BE2C (cell line): ENCODE results near the gene RNF141.

Source experiments
- DNase-seq: peaks from one replicate; pipeline ENCODE4 v3.0.0-alpha.2; 2020
- H3K27me3 ChIP-seq: fragments of 250-450 bp; sonication (Bioruptor Pico); 2 replicates; pipeline ENCODE4 v1.5.1; 2020; ENCODE audit warnings: mild to moderate bottlenecking
- H3K36me3 ChIP-seq: fragments of 250-450 bp; sonication (Bioruptor Pico); 2 replicates; pipeline ENCODE4 v1.5.1; 2020; ENCODE audit warnings: mild to moderate bottlenecking
- H3K4me1 ChIP-seq: fragments of 250-450 bp; sonication (Bioruptor Pico); 2 replicates; pipeline ENCODE4 v1.5.1; 2020
- H3K4me3 ChIP-seq: 2 replicates; pipeline ENCODE4 v1.5.1; 2011; ENCODE audit warnings: low read depth, low read length
- H3K9me3 ChIP-seq: fragments of 250-450 bp; sonication (Bioruptor Pico); 2 replicates; pipeline ENCODE4 v1.5.1; 2020
- TF ChIP-seq, protein P1 (sequence below): IDR thresholded peaks from 2 replicates; pipeline ENCODE4 v1.5.1; 2012; ENCODE audit warnings: mild to moderate bottlenecking, low read depth, low read length

RNF141 gene

GRCh38 chr11:10541561-10541930 is 559 bp upstream of the RNF141 start:
- H3K4me3 ChIP-seq: peak overlapping the region; percentile 61
- no peaks in the 10 kb centered on the region for H3K4me1 ChIP-seq
- TF ChIP-seq, protein P1, sequence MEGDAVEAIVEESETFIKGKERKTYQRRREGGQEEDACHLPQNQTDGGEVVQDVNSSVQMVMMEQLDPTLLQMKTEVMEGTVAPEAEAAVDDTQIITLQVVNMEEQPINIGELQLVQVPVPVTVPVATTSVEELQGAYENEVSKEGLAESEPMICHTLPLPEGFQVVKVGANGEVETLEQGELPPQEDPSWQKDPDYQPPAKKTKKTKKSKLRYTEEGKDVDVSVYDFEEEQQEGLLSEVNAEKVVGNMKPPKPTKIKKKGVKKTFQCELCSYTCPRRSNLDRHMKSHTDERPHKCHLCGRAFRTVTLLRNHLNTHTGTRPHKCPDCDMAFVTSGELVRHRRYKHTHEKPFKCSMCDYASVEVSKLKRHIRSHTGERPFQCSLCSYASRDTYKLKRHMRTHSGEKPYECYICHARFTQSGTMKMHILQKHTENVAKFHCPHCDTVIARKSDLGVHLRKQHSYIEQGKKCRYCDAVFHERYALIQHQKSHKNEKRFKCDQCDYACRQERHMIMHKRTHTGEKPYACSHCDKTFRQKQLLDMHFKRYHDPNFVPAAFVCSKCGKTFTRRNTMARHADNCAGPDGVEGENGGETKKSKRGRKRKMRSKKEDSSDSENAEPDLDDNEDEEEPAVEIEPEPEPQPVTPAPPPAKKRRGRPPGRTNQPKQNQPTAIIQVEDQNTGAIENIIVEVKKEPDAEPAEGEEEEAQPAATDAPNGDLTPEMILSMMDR: no peak
- no peak for DNase-seq
- H3K36me3 ChIP-seq: no peaks in the 10 kb centered on the region
- no peaks in the 10 kb centered on the region for H3K9me3 ChIP-seq
- no peaks in the 10 kb centered on the region for H3K27me3 ChIP-seq

GRCh38 chr11:10540546-10540914 is 457 bp downstream of the RNF141 start:
- Histone ChIP-seq H3K9me3 (no peaks in the 10 kb centered on the region), H3K4me1 (no peaks in the 10 kb centered on the region), H3K4me3 (peak overlapping the region; percentile 61), H3K36me3 (no peaks in the 10 kb centered on the region), H3K27me3 (no peaks in the 10 kb centered on the region)
- DNase-seq: no peak
- TF ChIP-seq, protein P1: no peak

DNA sequence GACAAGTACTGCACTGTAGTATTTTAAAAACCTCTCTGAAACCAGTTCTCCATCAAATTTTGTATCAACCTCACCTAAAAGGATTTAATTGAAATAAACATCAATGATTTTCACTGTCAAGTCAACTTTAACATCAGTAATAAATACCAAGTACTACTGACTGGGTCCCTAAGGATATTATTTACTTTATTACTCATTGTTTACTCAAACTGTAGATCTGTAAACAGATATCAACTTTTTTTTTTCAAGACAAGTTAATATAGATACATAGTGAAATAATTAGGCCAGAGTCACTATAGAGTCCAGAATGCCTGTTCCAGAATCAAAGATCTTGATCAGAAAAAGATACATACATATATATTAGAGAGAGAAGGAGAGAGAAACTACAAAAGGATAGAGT is 1.6 kb downstream of the RNF141 start:
- no peak overlapping the region for H3K4me3 ChIP-seq
- H3K27me3 ChIP-seq: no peaks in the 10 kb centered on the region
- no peak for DNase-seq
- no peaks in the 10 kb centered on the region for H3K9me3 ChIP-seq
- no peaks in the 10 kb centered on the region for H3K36me3 ChIP-seq
- no peaks in the 10 kb centered on the region for H3K4me1 ChIP-seq
- TF ChIP-seq, protein P1: no peak

GRCh38 chr11:10538924-10539323 is 2.1 kb downstream of the RNF141 start:
- TF ChIP-seq, protein P1: no peak
- H3K36me3 ChIP-seq: no peaks in the 10 kb centered on the region
- no peaks in the 10 kb centered on the region for H3K9me3 ChIP-seq
- H3K27me3 ChIP-seq: no peaks in the 10 kb centered on the region
- no peak overlapping the region for H3K4me3 ChIP-seq
- H3K4me1 ChIP-seq: no peaks in the 10 kb centered on the region
- no peak for DNase-seq

DNA sequence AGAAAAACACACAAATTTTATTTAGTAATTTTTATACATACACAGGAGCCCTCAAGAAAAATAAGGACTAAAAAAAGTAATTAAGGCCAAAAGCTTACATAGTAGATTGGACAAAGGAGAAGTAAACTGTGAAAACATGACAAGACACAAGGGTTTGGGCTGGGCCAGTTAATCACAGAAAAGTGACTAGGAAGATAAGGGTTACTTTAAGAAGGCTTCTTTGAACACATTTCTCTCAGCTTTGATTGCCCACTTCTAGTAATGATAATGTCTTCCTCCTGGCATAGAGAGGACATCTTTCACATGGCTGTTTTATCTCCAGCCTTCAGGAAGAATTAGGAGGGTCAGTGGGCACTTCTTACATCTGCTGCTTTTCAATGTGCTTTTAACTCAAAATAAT is 3.4 kb downstream of the RNF141 start:
- no peak overlapping the region for H3K4me3 ChIP-seq
- no peaks in the 10 kb centered on the region for H3K36me3 ChIP-seq
- H3K27me3 ChIP-seq: no peaks in the 10 kb centered on the region
- TF ChIP-seq, protein P1: no peak
- no peaks in the 10 kb centered on the region for H3K9me3 ChIP-seq
- no peaks in the 10 kb centered on the region for H3K4me1 ChIP-seq
- no peak for DNase-seq

DNA sequence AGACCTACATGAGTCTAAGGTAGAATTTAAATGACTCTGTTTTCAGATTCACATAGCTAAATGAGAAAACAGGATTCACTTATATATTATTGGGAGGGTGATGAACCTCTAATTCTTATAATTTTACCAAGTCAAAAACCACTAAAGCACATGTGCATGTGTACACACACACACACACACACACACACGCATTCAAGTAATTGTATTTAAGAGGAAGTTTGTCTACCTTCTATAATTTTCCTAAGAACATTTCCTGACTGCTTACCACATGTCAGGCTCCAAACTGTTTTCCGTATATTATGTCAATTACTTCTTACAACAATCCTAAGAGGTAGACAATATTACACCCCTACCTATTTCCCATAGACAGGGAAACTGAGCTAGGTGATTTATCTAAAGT is 6.7 kb downstream of the RNF141 start:
- no peaks in the 10 kb centered on the region for H3K4me1 ChIP-seq
- H3K36me3 ChIP-seq: no peaks in the 10 kb centered on the region
- H3K4me3 ChIP-seq: no peak overlapping the region
- H3K9me3 ChIP-seq: no peaks in the 10 kb centered on the region
- H3K27me3 ChIP-seq: no peaks in the 10 kb centered on the region
- no peak for DNase-seq
- TF ChIP-seq, protein P1: no peak
